DND-41 (cell line): ENCODE measurements around the gene SLC24A3.

ENCODE experiments used
- CTCF ChIP-seq: IDR thresholded peaks from 2 replicates; pipeline ENCODE4 v1.5.1; 2012; ENCODE audit warnings: borderline replicate concordance, low read length, moderate library complexity, mild to moderate bottlenecking; ENCODE audit not compliant: poor library complexity, severe bottlenecking; ENCODE audit errors: extremely low read depth
- EZH2 ChIP-seq: IDR thresholded peaks from 3 replicates; pipeline ENCODE4 v1.6.1; 2012; ENCODE audit warnings: borderline replicate concordance, low read depth, mild to moderate bottlenecking, moderate library complexity, low read length, inconsistent platforms; ENCODE audit not compliant: severe bottlenecking

GRCh38 chr20:19251506-19251905 lies 39.1 kb downstream of the SLC24A3 start:
- TF ChIP-seq CTCF (no peak), EZH2 (no peak)
